Adipocyte (in vitro differentiated cells): Measurements from ENCODE around the gene BST2.

ENCODE experiments used
- DNase-seq: peaks from one replicate; pipeline ENCODE4 v3.0.0-alpha.2; 2015; ENCODE audit warnings: low read depth
- H3K27me3 ChIP-seq: replicated peaks from 2 replicates; pipeline ENCODE4 v1.7.0; 2013; ENCODE audit warnings: mild to moderate bottlenecking, low read length, moderate library complexity; ENCODE audit not compliant: control insufficient read depth, insufficient read depth
- H3K36me3 ChIP-seq: 2 replicates; pipeline ENCODE4 v1.7.0; 2013; ENCODE audit warnings: low read length, mild to moderate bottlenecking, moderate library complexity; ENCODE audit not compliant: control insufficient read depth, insufficient read depth, severe bottlenecking
- H3K4me1 ChIP-seq: 2 replicates; pipeline ENCODE4 v1.7.0; 2013; ENCODE audit warnings: mild to moderate bottlenecking, low read length, moderate library complexity; ENCODE audit not compliant: control insufficient read depth, insufficient read depth
- H3K4me3 ChIP-seq: 2 replicates; pipeline ENCODE4 v1.7.0; 2013; ENCODE audit warnings: mild to moderate bottlenecking, low read length, moderate library complexity
- H3K9ac ChIP-seq: 2 replicates; pipeline ENCODE4 v1.7.0; 2013; ENCODE audit warnings: mild to moderate bottlenecking, low read length, moderate library complexity
- H3K9me3 ChIP-seq: 2 replicates; pipeline ENCODE4 v1.7.0; 2013; ENCODE audit warnings: mild to moderate bottlenecking, low read length, moderate library complexity; ENCODE audit not compliant: control insufficient read depth

The BST2 gene

DNA sequence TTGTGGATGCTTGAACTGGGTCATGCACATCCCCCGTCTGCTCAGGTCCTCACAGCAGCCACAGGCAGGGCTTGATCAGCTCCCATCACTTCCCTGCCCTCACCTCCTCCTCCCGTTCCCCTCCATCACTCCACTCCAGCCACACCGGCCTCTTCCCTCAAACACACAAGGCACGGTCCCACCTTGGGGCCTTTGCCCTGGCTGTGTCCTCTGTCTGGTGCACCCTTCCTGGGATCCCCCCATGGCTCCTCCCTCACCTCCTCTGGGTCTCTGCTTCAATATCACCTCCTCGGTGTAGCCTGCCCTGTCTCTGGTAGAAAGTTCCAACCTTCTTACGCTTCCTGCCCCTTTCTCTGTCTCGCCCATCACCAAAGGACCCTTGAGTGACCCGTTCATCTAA lies 52.0 kb downstream of the BST2 start:
- no peaks in the 10 kb centered on the region for H3K36me3 ChIP-seq
- no peaks in the 10 kb centered on the region for H3K9me3 ChIP-seq
- no peak overlapping the region for H3K9ac ChIP-seq
- peaks cover 23% of the 10 kb centered on the region for H3K27me3 ChIP-seq
- peaks cover 9% of the 10 kb centered on the region for H3K4me1 ChIP-seq
- no peak overlapping the region for H3K4me3 ChIP-seq
- no peak for DNase-seq
